Erythroblast (primary cell): ENCODE measurements around the gene STAC.

Experiments
- GATA1 ChIP-seq: IDR thresholded peaks from 2 replicates; pipeline ENCODE4 v1.6.1; 2011; ENCODE audit warnings: low read depth, mild to moderate bottlenecking, control low read depth, low read length, moderate library complexity
- POLR2A ChIP-seq: IDR thresholded peaks from 2 replicates; pipeline ENCODE4 v1.6.1; 2011; ENCODE audit warnings: mild to moderate bottlenecking, low read length

DNA sequence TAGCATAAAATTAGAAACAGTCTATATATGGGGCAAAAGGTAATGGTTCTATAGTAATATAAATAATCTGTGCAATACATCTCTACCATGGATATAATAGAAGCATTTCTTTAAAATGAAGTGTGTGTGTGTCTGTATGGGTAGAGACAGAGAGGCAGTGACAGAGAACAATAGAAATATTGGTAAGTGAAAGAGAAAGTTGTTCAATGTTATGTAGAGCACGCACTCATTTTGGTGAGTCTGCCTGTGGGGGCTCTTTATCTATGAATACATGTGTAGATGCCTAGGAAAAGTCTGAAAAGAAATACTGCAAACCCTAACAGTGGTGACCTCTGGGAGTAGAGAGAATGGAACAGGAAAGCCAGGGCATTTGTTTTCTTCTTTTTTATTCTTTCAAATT, 182.6 kb downstream of the STAC start:
- TF ChIP-seq POLR2A, result no peak
- TF ChIP-seq GATA1, result no peak
